Measurements from ENCODE around the gene RBM19. TPM values are rescaled to one million over a fixed set of nuclear protein-coding genes. Genes with fewer than 3 reads are reported as not detected.

Gene RBM19
- total RNA-seq, 1 experiment from 2014 or later: 61.7 TPM

- Histone ChIP-seq H3K27ac (ENCODE audit: low read length) (no peak overlapping the region), H3K9me2 (replicated peaks; ENCODE audit: low read length) (no peaks in the 10 kb centered on the region), H4K20me1 (ENCODE audit: low read length) (no peaks in the 10 kb centered on the region), H2AFZ (ENCODE audit: low read length) (no peak overlapping the region), H3K4me3 (ENCODE audit: low read length) (no peak overlapping the region), H3K4me2 (ENCODE audit: low read length) (no peak overlapping the region), H3K9me3 (ENCODE audit: low read length) (no peaks in the 10 kb centered on the region), H3K27me3 (ENCODE audit: low read length) (no peaks in the 10 kb centered on the region), H3K79me2 (ENCODE audit: low read length) (no peaks in the 10 kb centered on the region), H3K36me3 (ENCODE audit: low read depth, low read length) (no peaks in the 10 kb centered on the region), H3K4me1 (ENCODE audit: insufficient read depth, low read length) (no peaks in the 10 kb centered on the region), H3K9ac (ENCODE audit: low read length) (no peak overlapping the region), H3F3A (ENCODE audit: low read length, unreplicated experiment) (no peaks in the 10 kb centered on the region)
- no peak for DNase-seq
- intact Hi-C loops (cut with micrococcal nuclease): no loop called here
- CTCF ChIA-PET: interaction anchor here (0.6 kb wide), 1 partner anchor 103 kb away, joined by 3 read pairs; no protein-coding TSS in a partner anchor
- POLR2A ChIA-PET (ENCODE audit: unreplicated experiment): no interaction called here
- BruUV-seq (replicated peaks): no TSS peak
- ATAC-seq: no peak
- TF ChIP-seq CTCF (conservative IDR thresholded peaks at IDR 0.05; ENCODE audit: low read depth, low read length) (no peak), EZH2 (IDR thresholded peaks at IDR 0.05; ENCODE audit: low read length, unreplicated experiment) (no peak), EZH2phosphoT487 (IDR thresholded peaks at IDR 0.05; ENCODE audit: borderline replicate concordance, low read length) (no peak)
Measured at GRCh38 chr12:113774526-113774925, 191.6 kb downstream of the RBM19 start.

- CTCF ChIA-PET: no interaction called here
- no peak for ATAC-seq
- peaks cover under 1% of the 10 kb centered on the region; the same call in 1 of the 2 replicates for H3K4me1 ChIP-seq (ENCODE audit: insufficient read depth, low read length)
- no peak overlapping the region for H3K27ac ChIP-seq (ENCODE audit: low read length)
- no peaks in the 10 kb centered on the region for H3K9me2 ChIP-seq (replicated peaks; ENCODE audit: low read length)
- H2AFZ ChIP-seq (ENCODE audit: low read length): no peak overlapping the region
- no peaks in the 10 kb centered on the region for H3F3A ChIP-seq (ENCODE audit: low read length, unreplicated experiment)
- POLR2A ChIA-PET (ENCODE audit: unreplicated experiment): no interaction called here
- no peaks in the 10 kb centered on the region for H3K36me3 ChIP-seq (ENCODE audit: low read depth, low read length)
- H3K79me2 ChIP-seq (ENCODE audit: low read length): no peaks in the 10 kb centered on the region
- DNase-seq: no peak
- intact Hi-C loops (cut with micrococcal nuclease): no loop called here
- no peaks in the 10 kb centered on the region for H3K9me3 ChIP-seq (ENCODE audit: low read length)
- H3K27me3 ChIP-seq (ENCODE audit: low read length): no peaks in the 10 kb centered on the region
- no peaks in the 10 kb centered on the region for H4K20me1 ChIP-seq (ENCODE audit: low read length)
- BruUV-seq (replicated peaks): no TSS peak
- no peak overlapping the region for H3K9ac ChIP-seq (ENCODE audit: low read length)
- H3K4me2 ChIP-seq (ENCODE audit: low read length): no peak overlapping the region
- H3K4me3 ChIP-seq (ENCODE audit: low read length): no peak overlapping the region
- TF ChIP-seq CTCF (conservative IDR thresholded peaks at IDR 0.05; ENCODE audit: low read depth, low read length): no peak
- TF ChIP-seq EZH2phosphoT487 (IDR thresholded peaks at IDR 0.05; ENCODE audit: borderline replicate concordance, low read length): no peak
- no peak for TF ChIP-seq EZH2 (IDR thresholded peaks at IDR 0.05; ENCODE audit: low read length, unreplicated experiment)
Measured at GRCh38 chr12:113772505-113773030, 193.6 kb downstream of the RBM19 start.

GRCh38 chr12:113770389-113770865, 195.7 kb downstream of the RBM19 start:
- Histone ChIP-seq H2AFZ (ENCODE audit: low read length) (no peak overlapping the region), H3K79me2 (ENCODE audit: low read length) (no peaks in the 10 kb centered on the region), H4K20me1 (ENCODE audit: low read length) (no peaks in the 10 kb centered on the region), H3K9ac (ENCODE audit: low read length) (no peak overlapping the region), H3K36me3 (ENCODE audit: low read depth, low read length) (no peaks in the 10 kb centered on the region), H3K9me3 (ENCODE audit: low read length) (no peaks in the 10 kb centered on the region), H3K4me1 (ENCODE audit: insufficient read depth, low read length) (peaks cover 15% of the 10 kb centered on the region), H3K4me2 (ENCODE audit: low read length) (no peak overlapping the region), H3K27ac (ENCODE audit: low read length) (no peak overlapping the region), H3K27me3 (ENCODE audit: low read length) (no peaks in the 10 kb centered on the region), H3K4me3 (ENCODE audit: low read length) (no peak overlapping the region), H3F3A (ENCODE audit: low read length, unreplicated experiment) (no peaks in the 10 kb centered on the region), H3K9me2 (replicated peaks; ENCODE audit: low read length) (no peaks in the 10 kb centered on the region)
- TF ChIP-seq EZH2 (IDR thresholded peaks at IDR 0.05; ENCODE audit: low read length, unreplicated experiment): no peak
- TF ChIP-seq CTCF (conservative IDR thresholded peaks at IDR 0.05; ENCODE audit: low read depth, low read length): no peak
- TF ChIP-seq EZH2phosphoT487 (IDR thresholded peaks at IDR 0.05; ENCODE audit: borderline replicate concordance, low read length): no peak
- ChIA-PET POLR2A (ENCODE audit: unreplicated experiment) (no interaction called here), CTCF (no interaction called here)
- ATAC-seq: no peak
- DNase-seq: no peak
- BruUV-seq (replicated peaks): no TSS peak
- intact Hi-C loops (cut with micrococcal nuclease): no loop called here

All from PC-3 (cell line).